Glomerular visceral epithelial cell (primary cell): ENCODE measurements around the gene PTPRS.

Experiments used
- DNase-seq: peaks from one replicate; pipeline ENCODE4 v3.0.0-alpha.2; 2016; ENCODE audit errors: extremely low spot score

Gene PTPRS

GRCh38 chr19:5355076-5355475 lies 14.5 kb upstream of the PTPRS start:
- no peak for DNase-seq

DNA sequence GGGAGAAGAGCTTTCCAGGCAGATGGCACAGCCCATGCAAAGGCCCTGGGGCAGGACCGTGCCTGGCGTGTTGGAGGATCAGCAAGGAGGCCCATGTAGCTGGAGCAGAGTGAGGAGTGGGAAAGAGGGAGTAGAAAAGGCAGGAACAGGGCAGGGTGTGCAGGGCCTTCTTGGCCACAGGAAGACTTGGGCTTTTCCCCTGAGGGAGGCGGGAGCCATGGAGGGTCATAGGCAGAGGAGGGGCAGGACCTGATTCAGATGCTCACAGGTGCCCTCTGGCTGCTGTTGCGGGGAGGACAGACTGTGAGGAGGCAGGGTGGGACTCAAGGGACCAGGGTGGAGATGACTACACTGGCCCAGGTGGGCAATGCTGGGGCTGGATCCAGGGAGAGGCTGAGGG lies 13.8 kb upstream of the PTPRS start:
- no peak for DNase-seq

DNA sequence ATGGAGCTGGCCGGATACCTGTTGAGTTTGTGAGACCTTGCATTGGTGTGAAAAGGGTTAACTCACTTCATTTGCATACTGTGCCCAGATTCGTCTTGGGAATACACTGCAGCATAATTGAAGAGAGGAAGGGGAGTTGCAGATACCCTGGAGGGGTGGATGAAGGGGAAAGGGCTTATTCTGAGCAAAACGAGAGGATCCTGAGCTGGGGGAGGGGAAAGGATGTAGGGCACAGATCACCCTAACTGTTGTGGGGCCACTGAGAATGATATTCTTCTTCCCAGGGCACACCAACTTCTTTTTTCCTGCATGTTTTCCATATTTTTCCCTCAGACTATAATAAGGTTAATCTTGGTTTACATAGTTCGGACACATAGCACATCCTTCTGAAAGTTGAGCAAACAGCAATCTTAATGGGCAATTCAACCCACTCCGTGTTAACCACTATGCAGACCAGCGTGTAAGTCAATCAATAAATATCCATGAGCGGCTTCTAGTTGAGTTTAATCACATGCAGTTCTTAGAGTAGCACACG lies 11.7 kb upstream of the PTPRS start:
- no peak for DNase-seq

GRCh38 chr19:5351731-5352228 lies 11.2 kb upstream of the PTPRS start:
- no peak for DNase-seq

DNA sequence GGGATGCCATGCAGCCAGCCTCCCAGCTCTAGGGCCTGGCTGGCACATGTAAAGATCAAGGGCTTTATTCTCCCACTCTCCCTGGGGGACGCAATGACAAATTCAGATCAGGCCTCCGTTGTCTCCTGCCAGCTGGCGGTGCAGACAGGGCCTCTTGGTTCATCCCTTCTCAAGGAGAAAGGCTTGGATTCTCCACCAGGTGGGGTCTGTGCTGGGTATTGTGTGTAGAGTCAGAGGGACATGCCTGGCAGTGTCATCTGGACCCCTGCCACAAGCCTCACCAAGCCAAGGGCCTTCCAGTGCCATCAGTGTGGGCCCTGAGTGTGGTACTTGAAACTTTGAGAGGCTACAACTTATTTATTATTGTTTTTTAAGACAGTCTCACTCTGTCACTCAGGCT lies 8.4 kb upstream of the PTPRS start:
- DNase-seq = no peak

GRCh38 chr19:5345895-5346386 lies 5.3 kb upstream of the PTPRS start:
- peak; percentile 44 for DNase-seq

DNA sequence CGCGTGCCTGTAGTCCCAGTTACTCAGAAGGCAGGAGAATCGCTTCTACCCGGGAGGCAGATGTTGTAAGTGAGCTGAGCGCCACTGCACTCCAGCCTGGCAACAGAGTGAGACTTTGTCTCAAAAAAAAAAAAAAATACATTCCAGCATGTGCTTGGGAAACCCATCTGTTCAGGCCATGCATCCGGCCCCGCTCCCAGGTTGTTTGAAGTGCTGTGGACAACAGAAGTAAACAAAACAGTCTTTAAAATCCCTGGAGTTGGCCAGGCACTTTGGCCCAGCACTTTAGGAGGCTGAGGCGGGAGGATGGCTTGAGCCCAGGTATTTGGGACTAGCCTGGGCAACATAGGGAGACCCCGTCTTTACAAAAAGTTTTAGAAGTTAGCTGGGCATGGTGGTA lies 3.2 kb upstream of the PTPRS start:
- no peak for DNase-seq

DNA sequence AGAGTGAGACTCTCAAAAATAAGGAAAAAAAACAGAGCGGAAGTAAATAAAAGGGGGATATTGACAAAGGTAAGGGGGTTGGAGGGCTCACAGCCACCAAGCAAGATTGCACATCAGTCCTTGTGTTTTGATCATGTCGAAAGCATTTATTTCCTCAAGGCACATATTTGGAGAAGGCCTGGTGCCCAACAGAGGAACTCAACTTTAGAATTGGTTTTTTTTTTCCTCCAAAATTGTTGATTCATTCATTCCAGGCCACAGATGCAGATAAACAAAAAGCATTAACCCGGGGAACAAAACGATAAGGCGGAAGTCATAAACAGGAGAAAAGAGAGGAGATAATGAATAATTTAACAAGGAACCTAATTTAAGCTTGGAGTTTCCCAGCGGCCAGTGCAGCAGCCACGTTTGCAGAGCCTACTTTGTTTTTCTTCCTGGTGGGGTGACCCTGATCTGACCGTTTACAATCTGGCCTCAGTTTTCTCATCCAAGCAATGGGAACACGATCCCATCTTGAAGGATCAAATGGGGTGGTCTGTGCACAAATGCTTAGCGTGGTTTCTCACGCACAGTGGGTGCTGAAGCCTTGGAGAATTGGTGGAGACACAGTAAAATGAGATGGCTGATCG lies 2.1 kb upstream of the PTPRS start:
- DNase-seq = no peak

GRCh38 chr19:5341981-5342380 lies 1.4 kb upstream of the PTPRS start:
- no peak for DNase-seq

- DNase-seq = no peak
Observed at GRCh38 chr19:5341448-5341820, 822 bp upstream of the PTPRS start.

DNA sequence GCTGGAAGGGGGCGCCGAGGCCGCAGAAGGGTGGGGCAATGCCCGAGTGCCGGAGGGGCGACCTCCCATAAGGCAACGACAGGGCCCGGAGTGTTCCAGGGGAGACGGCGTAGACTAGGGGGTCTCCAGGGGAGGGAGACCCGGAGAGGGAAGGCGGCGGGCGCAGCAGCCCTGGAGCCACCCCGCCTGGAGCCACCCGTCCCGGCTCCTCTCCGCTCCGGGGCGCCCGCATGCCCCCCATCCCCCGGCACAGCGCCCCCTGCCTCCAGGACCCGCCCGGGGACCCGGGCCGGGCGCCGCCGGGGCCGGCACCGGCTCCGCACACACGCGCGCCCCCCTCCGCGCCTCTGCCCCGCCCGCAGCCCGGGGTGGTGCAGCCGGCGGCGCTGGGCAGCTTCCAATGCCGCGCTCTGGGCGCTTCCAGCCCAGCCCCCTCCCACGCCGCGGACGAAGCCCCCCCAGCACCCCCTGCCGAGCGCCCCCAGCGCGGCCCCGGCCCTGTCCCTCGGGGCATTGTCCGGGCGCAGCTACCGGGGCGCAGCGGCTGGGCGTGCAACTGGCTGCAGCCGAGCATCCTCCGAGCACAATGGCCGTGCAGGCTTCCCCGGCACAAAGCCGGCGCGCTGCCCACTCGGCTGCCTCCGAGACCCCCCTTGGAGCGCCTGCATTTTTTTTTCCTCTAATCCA lies 519 bp downstream of the PTPRS start:
- DNase-seq = peak; percentile 12

DNA sequence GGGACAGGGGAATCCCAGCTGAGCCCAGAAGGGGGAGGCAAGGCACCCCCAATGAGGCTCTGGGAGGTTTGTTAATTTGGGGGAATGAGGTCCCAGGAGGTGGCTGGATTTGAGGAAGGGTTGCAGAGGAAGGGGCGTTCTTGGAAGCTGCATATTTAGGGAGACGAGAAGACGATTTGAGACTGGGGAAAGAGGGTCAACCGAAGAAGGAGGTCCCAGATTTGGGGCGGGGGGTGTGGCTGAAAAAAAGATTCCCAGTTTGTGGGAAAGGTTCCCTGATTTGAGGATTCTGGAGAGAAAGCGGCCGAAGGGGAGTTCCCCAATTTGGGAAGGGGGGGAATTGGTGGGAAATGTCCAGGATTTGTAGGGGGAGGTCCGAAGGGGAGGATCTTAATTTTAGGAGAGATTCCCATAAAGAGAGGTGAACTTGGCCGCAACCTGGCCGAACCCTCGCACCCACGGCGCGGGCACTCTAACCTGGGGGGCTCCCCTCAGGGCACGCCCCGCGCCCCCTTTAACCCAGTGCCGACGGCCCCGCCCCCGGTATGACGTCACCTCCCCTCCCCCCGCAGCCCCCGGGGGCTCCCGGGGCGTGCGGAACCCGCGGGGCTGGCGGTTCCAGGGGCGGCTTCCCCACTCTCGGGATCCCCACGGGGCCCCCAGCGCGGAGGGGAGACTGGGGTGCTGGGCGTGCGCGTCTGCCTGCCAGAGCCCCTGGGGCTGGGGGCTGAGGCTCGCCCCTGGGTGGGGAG lies 1.2 kb downstream of the PTPRS start:
- DNase-seq = no peak

DNA sequence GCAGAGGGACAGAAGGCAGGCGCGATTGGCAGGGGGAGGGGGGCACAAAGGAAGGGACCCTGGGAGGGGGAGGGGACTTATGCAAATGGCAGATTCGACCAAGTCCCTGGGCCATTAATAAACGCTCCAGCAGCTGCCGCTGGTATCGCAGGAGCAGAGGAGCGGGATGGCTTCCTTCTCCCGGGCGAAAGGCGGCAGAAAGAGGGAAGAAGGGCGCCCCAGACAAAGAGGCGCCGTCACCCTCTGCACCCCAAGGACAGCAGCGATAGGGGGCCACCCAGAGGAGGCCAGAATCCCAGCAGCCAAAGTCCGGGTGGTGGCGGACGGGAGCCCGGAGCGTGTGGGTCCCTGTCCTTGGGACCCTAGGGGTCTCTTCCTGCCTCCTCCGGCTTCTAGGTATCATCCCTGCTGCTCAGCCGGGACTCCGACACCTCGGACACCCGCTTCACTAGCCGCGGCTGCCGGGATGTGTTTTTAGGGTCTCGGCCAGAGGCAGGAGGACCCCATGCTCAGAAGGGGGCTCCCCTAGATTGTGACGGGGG lies 1.9 kb downstream of the PTPRS start:
- no peak for DNase-seq

GRCh38 chr19:5337708-5338655 lies 2.6 kb downstream of the PTPRS start:
- DNase-seq = no peak

GRCh38 chr19:5337126-5337525 lies 3.5 kb downstream of the PTPRS start:
- no peak for DNase-seq

DNA sequence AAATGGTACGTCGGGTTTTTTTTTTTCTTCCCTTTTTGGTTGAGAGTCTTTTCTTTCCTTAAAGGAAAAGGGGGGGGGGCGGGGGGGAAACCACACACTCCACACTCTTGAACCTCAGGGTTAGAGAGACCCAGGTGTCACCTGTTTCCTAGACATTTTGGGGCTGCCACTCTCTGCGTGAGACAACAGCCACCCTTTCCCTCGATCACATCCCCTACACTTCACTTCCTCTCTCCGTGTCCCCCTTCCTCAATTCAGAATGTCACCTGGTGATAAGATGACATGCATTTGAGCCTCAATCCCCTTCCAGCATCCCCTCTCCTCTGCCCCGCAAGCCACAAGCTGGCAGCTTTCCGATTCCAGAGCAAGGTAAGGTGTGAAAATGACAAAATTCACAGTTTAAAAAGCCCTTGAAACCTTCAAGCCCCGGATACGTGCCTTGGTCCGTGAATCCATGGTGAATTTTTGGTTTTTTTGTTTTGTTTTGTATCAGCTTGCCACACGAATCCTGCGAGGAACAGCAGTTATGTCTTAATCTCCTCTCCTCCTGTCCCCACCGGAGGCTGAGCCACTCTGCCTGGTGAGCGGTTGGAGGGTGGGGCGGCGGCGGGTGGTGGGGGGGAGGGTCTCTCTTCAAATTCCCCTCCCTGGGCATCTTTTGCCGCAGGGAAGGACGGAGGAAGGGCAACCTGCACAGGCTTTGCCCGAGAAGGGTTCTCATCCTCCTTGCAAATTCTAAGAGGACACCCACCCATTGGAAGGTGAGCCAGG lies 4.2 kb downstream of the PTPRS start:
- no peak for DNase-seq

DNA sequence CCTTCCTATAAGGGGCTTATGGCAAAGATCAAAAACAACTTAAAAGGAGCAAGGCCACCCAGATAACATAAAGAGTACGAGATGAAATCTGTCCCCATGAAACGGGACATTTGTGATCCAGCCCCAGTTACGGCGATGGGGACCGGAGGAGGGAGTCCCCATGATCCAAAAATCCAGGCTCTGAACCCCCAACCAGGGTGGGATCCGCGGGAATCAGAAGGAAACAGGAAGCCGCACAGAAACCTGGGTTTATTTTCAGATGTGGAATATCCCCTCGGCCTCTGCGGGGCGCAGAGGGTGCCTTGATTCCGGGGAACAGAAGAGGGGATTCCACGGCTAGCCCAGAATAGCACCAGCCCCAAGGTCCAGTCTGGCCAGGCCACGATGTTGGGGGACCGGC lies 5.0 kb downstream of the PTPRS start:
- no peak for DNase-seq

GRCh38 chr19:5334824-5335500 lies 5.7 kb downstream of the PTPRS start:
- no peak for DNase-seq

DNA sequence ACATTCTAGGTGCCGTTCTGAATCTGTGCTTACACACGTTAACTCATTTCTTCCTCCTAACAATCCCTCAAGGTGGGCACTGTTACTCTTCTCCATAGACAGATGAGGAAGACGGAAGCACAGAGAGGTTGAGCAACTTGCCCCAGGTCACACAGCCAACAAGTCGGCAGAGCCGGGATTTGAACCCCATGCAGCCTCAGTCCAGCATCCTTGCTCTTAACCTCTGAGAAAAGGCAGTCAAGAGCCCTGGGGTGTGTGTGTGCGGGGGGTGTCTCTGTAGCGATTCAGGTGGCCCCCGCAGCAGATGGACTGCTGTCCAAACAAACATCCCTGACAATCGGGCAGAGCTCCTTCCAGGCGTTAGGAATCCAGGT lies 6.3 kb downstream of the PTPRS start:
- DNase-seq = no peak
